Uterine smooth muscle cell (primary cell): ENCODE results near the gene OR52M1. TPM values are rescaled to one million over a fixed set of nuclear protein-coding genes. Genes with fewer than 3 reads are reported as not detected.

ENCODE experiments used
- total RNA-seq: library from RNA; depleted of rRNA; stranded (reverse); fragments of >200 nt; gene quantifications from 2 replicates; pipeline ENCODE4 v1.2.3, GENCODE V29; 2014

Gene OR52M1, protein sequence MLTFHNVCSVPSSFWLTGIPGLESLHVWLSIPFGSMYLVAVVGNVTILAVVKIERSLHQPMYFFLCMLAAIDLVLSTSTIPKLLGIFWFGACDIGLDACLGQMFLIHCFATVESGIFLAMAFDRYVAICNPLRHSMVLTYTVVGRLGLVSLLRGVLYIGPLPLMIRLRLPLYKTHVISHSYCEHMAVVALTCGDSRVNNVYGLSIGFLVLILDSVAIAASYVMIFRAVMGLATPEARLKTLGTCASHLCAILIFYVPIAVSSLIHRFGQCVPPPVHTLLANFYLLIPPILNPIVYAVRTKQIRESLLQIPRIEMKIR
- not detected in 2 replicates for total RNA-seq

DNA sequence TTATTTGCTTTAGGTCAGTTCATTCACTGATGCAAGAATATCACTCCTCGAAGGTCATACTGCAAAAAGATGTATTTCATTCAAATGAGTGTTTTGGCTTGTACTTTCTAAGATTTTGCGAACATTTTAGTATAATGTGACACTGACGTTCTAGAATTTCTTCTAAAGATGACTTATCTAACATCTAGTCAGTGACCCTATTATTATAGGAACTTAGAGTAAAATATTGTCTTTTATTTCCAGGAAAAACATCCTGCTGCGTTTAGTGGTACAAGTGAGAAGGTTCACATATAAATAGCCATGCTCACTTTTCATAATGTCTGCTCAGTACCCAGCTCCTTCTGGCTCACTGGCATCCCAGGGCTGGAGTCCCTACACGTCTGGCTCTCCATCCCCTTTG is at the start of gene OR52M1:
OR52M1 (plus strand) TSS at position 301 of the 400 bp plus-strand sequence; CDS start at position 301, 0 bp downstream.

DNA sequence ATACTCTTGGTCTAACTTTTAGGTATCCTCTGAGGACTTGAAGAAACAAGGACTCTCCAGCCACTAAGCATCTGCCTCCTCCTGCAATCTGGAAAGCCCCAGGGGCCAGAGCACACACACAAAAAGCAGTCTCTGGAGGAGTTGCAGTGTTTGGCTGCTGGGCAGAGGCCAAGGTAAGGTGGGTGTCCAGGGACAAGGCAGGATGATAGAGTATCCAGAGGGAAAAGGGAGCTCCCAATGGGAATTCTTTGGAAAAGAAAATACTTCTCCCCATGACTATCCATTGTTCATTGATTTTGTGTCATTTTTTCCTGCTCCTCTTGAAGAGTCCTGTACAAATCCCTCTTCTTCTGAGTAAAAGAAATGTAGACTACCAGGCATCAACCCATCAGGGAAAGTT is 36.5 kb downstream of the OR52M1 start, which contains the start of gene OR52I2:
OR52I2 (plus strand) TSS at position 301 of the 400 bp plus-strand sequence.

DNA sequence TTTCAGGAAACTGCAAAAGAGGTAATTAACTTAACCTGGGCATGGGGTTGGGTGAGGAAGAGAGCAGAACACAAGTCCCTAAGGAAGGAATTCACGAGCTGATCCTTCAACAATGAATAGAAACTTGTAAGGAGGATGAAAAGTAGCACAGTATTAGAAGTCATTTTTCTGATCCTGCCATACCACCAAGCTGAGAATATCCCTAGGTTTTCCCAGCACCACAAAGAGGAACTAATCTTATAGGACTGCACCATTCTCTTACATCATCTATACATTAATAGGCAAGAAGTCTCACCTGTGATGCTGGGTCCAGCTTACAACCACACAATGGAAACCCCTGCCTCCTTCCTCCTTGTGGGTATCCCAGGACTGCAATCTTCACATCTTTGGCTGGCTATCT is 48.7 kb downstream of the OR52M1 start, which contains the start of gene OR52I1:
OR52I1 (plus strand) TSS at position 301 of the 400 bp plus-strand sequence; CDS start at position 301, 0 bp downstream.

Other genes starting within 250 kb of the OR52M1 start
- not detected in 2 replicates for gene OR52B4, start 176.8 kb upstream of the OR52M1 start, total RNA-seq
- 21.6 and 27.0 TPM in 2 replicates for gene TRIM21, start 151.5 kb upstream of the OR52M1 start, total RNA-seq
- gene OR52K2, start 95.9 kb upstream of the OR52M1 start, total RNA-seq: not detected in 2 replicates
- under 0.01 TPM in 1 of 2 replicates, not detected in the other for gene OR52K1, start 62.5 kb upstream of the OR52M1 start, total RNA-seq
- gene OR52I2, start 36.6 kb downstream of the OR52M1 start, total RNA-seq: under 0.01 TPM in 1 of 2 replicates, not detected in the other
- gene OR52I1, start 48.8 kb downstream of the OR52M1 start, total RNA-seq: not detected in 2 replicates
- 9.6 TPM in 2 replicates for gene TRIM68, start 63.0 kb downstream of the OR52M1 start, total RNA-seq
- not detected in 2 replicates for gene OR51D1, start 92.3 kb downstream of the OR52M1 start, total RNA-seq
- not detected in 2 replicates for gene OR51E1, start 98.8 kb downstream of the OR52M1 start, total RNA-seq
- under 0.01 and 0.11 TPM in 2 replicates for gene OR51E2, start 152.7 kb downstream of the OR52M1 start, total RNA-seq
- gene MMP26, start 159.6 kb downstream of the OR52M1 start, total RNA-seq: not detected in 2 replicates
- not detected in 2 replicates for gene OR51F1, start 224.7 kb downstream of the OR52M1 start, total RNA-seq